ENCODE data around the gene CFAP20DC. TPM values are rescaled to one million over a fixed set of nuclear protein-coding genes. Genes with fewer than 3 reads are reported as not detected.

Gene CFAP20DC
- total RNA-seq, 2 donors from 2014 or later: 6.5 to 9.5 TPM

DNA sequence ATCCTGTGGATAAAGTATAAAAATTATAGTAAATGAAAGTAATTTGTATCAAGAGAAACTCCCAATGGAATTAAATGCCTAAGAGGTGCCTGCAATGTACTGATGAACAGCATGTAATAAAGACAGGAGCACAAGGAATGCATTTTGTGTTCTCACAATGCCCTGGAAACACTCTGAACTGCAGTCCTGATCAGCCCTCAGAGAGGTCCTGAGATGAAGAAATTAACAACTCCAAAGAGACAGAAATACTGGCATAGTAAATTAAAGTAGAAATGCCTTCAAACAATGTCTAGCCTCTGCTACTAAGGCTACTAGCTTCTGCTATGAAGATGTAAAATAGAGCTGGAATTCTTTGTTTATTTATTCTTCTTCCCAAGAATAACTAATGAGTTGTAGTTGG is 59.9 kb downstream of the CFAP20DC start:
- Histone ChIP-seq H3K27me3 (ENCODE audit: control insufficient read depth, insufficient read depth, low read length, poor library complexity, severe bottlenecking) (no peaks in the 10 kb centered on the region), H3K9ac (ENCODE audit: extremely low read depth, low read length, poor library complexity, severe bottlenecking) (no peak overlapping the region), H3K4me1 (ENCODE audit: control insufficient read depth, insufficient read depth, low read length) (no peaks in the 10 kb centered on the region), H3K27ac (ENCODE audit: low read depth, low read length) (no peak overlapping the region), H3K4me3 (ENCODE audit: low read length) (no peak overlapping the region), H3K36me3 (ENCODE audit: control insufficient read depth, insufficient read depth, low read length) (no peaks in the 10 kb centered on the region), H3K9me3 (ENCODE audit: control insufficient read depth, low read length) (no peaks in the 10 kb centered on the region)
- H3K4me3 Mint-ChIP-seq: no peak overlapping the region
- DNase-seq: no peak
- peaks cover 3% of the 10 kb centered on the region for H3K4me1 Mint-ChIP-seq
- no peak overlapping the region for H3K27ac Mint-ChIP-seq
- H3K9me3 Mint-ChIP-seq: no peaks in the 10 kb centered on the region
- no peaks in the 10 kb centered on the region for H3K27me3 Mint-ChIP-seq (ENCODE audit: insufficient read depth)
- TF ChIP-seq CTCF (conservative IDR thresholded peaks at IDR 0.05): no peak
- no peaks in the 10 kb centered on the region for H3K36me3 Mint-ChIP-seq (ENCODE audit: low read depth)

- DNase-seq: no peak
- H3K27ac Mint-ChIP-seq: no peak overlapping the region
- no peak for TF ChIP-seq CTCF (conservative IDR thresholded peaks at IDR 0.05)
- Histone ChIP-seq H3K27me3 (ENCODE audit: control insufficient read depth, insufficient read depth, low read length, poor library complexity, severe bottlenecking) (no peaks in the 10 kb centered on the region), H3K9me3 (ENCODE audit: control insufficient read depth, low read length) (no peaks in the 10 kb centered on the region), H3K27ac (ENCODE audit: low read depth, low read length) (no peak overlapping the region), H3K4me3 (ENCODE audit: low read length) (no peak overlapping the region), H3K9ac (ENCODE audit: extremely low read depth, low read length, poor library complexity, severe bottlenecking) (no peak overlapping the region), H3K36me3 (ENCODE audit: control insufficient read depth, insufficient read depth, low read length) (no peaks in the 10 kb centered on the region), H3K4me1 (ENCODE audit: control insufficient read depth, insufficient read depth, low read length) (no peaks in the 10 kb centered on the region)
- no peaks in the 10 kb centered on the region for H3K4me1 Mint-ChIP-seq
- no peak overlapping the region for H3K4me3 Mint-ChIP-seq
- no peaks in the 10 kb centered on the region for H3K36me3 Mint-ChIP-seq (ENCODE audit: low read depth)
- H3K27me3 Mint-ChIP-seq (ENCODE audit: insufficient read depth): no peaks in the 10 kb centered on the region
- no peaks in the 10 kb centered on the region for H3K9me3 Mint-ChIP-seq
Measured at GRCh38 chr3:58989163-58989562, 60.7 kb downstream of the CFAP20DC start.

DNA sequence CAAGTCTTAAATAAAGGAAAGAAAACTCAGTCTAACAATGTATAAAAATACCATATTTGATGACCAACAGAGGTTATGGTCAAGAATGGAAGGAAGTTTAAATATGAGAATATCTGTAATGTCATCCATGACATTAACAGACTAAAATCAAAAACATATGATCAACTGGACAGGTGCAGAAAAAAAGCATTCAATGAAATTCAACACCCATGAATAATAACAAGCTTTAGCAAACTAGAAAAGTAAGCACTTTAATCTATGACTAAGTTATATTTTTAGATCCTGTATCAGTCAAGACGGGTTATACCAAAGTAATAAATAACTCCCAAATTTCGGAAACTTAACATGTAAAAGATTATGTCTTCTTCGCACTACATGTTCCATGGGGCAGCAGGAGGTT is 61.8 kb downstream of the CFAP20DC start:
- H3K36me3 Mint-ChIP-seq (ENCODE audit: low read depth): no peaks in the 10 kb centered on the region

More for the DNA sequence above, 61.8 kb downstream of the CFAP20DC start:
- no peaks in the 10 kb centered on the region for H3K9me3 ChIP-seq (ENCODE audit: control insufficient read depth, low read length)
- DNase-seq: no peak
- no peak for TF ChIP-seq CTCF (conservative IDR thresholded peaks at IDR 0.05)
- no peaks in the 10 kb centered on the region for H3K4me1 ChIP-seq (ENCODE audit: control insufficient read depth, insufficient read depth, low read length)
- no peak overlapping the region for H3K9ac ChIP-seq (ENCODE audit: extremely low read depth, low read length, poor library complexity, severe bottlenecking)
- H3K27ac ChIP-seq (ENCODE audit: low read depth, low read length): no peak overlapping the region
- Mint-ChIP-seq H3K4me1 (no peaks in the 10 kb centered on the region), H3K9me3 (no peaks in the 10 kb centered on the region), H3K27me3 (ENCODE audit: insufficient read depth) (no peaks in the 10 kb centered on the region), H3K27ac (no peak overlapping the region), H3K4me3 (no peak overlapping the region)
- 90 to 93% methylated on average over 3 of the region's 3 CpGs for WGBS, 2 experiments (ENCODE audit: insufficient coverage in 1 of 2, insufficient read length in 1 of 2)
- no peaks in the 10 kb centered on the region for H3K36me3 ChIP-seq (ENCODE audit: control insufficient read depth, insufficient read depth, low read length)
- H3K27me3 ChIP-seq (ENCODE audit: control insufficient read depth, insufficient read depth, low read length, poor library complexity, severe bottlenecking): no peaks in the 10 kb centered on the region
- no peak overlapping the region for H3K4me3 ChIP-seq (ENCODE audit: low read length)

All from endodermal cell (in vitro differentiated cells).